GM12878 (cell line): ENCODE results near the gene MSI2. TPM values are rescaled to one million over a fixed set of nuclear protein-coding genes. Genes with fewer than 3 reads are reported as not detected.

Source experiments
- ATAC-seq: fragments of 200-7000 bp; cut with Tn5 transposase; 3 replicates; pipeline ENCODE4 v1.9.1; 2020; ENCODE audit warnings: mild to moderate bottlenecking, moderate library complexity
- BruUV-seq: library from RNA; stranded (reverse); fragments of 400-500 nt; replicated peaks from 2 replicates; lab custom pipeline; 2021; lab: Mats Ljungman, UMichigan
- CTCF ChIA-PET: fragments of 300-600 bp; sonication (Branson Sonifier 250); formaldehyde crosslinking; extraction: SDS; loops from one replicate; lab custom pipeline; 2021; ENCODE audit warnings: inconsistent platforms; lab: Yijun Ruan, JAX
- POLR2A ChIA-PET: fragments of 350-600 bp; formaldehyde crosslinking; extraction: SDS; loops from one replicate; lab custom pipeline; 2021; ENCODE audit warnings: inconsistent platforms; lab: Charles Lee
- RAD21 ChIA-PET: fragments of 300-600 bp; sonication (Branson Sonifier 250); formaldehyde crosslinking; loops from one replicate; lab custom pipeline; 2023; ENCODE audit warnings: antibody characterized with exemption; ENCODE audit not compliant: unreplicated experiment; lab: Charles Lee
- SMC1A ChIA-PET: fragments of 300-600 bp; sonication (Branson Sonifier 250); formaldehyde crosslinking; loops from one replicate; lab custom pipeline; 2023; ENCODE audit not compliant: unreplicated experiment, uncharacterized antibody; lab: Charles Lee
- DNase-seq: peaks from one replicate; pipeline ENCODE4 v3.0.0-alpha.2; 2011; ENCODE audit warnings: low read depth, low spot score
- FAIRE-seq: peaks from 3 replicates; lab custom pipeline; 2011; peaks lifted over from hg19 to GRCh38; lab: Jason Lieb, UNC
- H2AFZ ChIP-seq: 2 replicates; pipeline ENCODE4 v1.6.0; 2011; ENCODE audit warnings: low read depth, low read length, control low read depth; ENCODE audit not compliant: control insufficient read depth
- H3K27ac ChIP-seq: 2 replicates; pipeline ENCODE4 v1.5.1; 2011; ENCODE audit warnings: control low read depth; ENCODE audit not compliant: control insufficient read depth, insufficient read depth
- H3K27me3 ChIP-seq, 2 experiments: replicated peaks in 1 of 2; 2 replicates each; pipeline versions ENCODE4 v1.6.0 to v1.6.1; 2011; ENCODE audit warnings: low read length in 1 of 2; ENCODE audit not compliant: control insufficient read depth in 2 of 2, insufficient read depth in 2 of 2
- H3K36me3 ChIP-seq, 2 experiments: 2 replicates each; pipeline ENCODE4 v1.5.1; 2011; ENCODE audit warnings: low read length in 1 of 2; ENCODE audit not compliant: control insufficient read depth in 2 of 2, insufficient read depth in 2 of 2
- H3K4me1 ChIP-seq: 2 replicates; pipeline ENCODE4 v1.6.1; 2011; ENCODE audit warnings: mild to moderate bottlenecking, low read length, moderate library complexity, mixed read lengths; ENCODE audit not compliant: control insufficient read depth, insufficient read depth
- H3K4me2 ChIP-seq: 2 replicates; pipeline ENCODE4 v1.6.0; 2011; ENCODE audit warnings: control low read depth; ENCODE audit not compliant: control insufficient read depth, insufficient read depth
- H3K4me3 ChIP-seq: fragments of 200-600 bp; sonication (generic); 2 replicates; pipeline ENCODE4 v1.5.1; 2016
- H3K79me2 ChIP-seq: 2 replicates; pipeline ENCODE4 v1.6.0; 2011; ENCODE audit warnings: low read length; ENCODE audit not compliant: control insufficient read depth, insufficient read depth
- H3K9ac ChIP-seq: 2 replicates; pipeline ENCODE4 v1.8.0; 2011; ENCODE audit warnings: low read length, control low read depth, mixed read lengths; ENCODE audit not compliant: control insufficient read depth, insufficient read depth
- H3K9me3 ChIP-seq: replicated peaks from 3 replicates; pipeline ENCODE4 v1.5.1; 2011; ENCODE audit warnings: mild to moderate bottlenecking, low read length; ENCODE audit not compliant: control insufficient read depth, insufficient read depth
- H4K20me1 ChIP-seq: 2 replicates; pipeline ENCODE4 v1.6.0; 2011; ENCODE audit not compliant: control insufficient read depth, insufficient read depth
- CEBPB ChIP-seq, 2 experiments: fragments of 150-350 bp in 1 of 2; IDR thresholded peaks; 2 replicates each; pipeline ENCODE4 v1.6.1; 2012 to 2014; ENCODE audit warnings: low read depth in 2 of 2, low read length in 2 of 2, borderline replicate concordance in 1 of 2, inconsistent platforms in 1 of 2
- CHD2 ChIP-seq: IDR thresholded peaks from 2 replicates; pipeline ENCODE4 v1.6.1; 2011; ENCODE audit warnings: low read depth, low read length, improper control_type of control experiment, borderline replicate concordance
- ETV6 ChIP-seq, 2 experiments: fragments of 450-650 bp in 1 of 2; IDR thresholded peaks in 1 of 2; conservative IDR thresholded peaks in 1 of 2; 2 replicates each; pipeline ENCODE4 v1.6.1; 2014; ENCODE audit warnings: antibody characterized with exemption in 1 of 2, borderline replicate concordance in 1 of 2, low read depth in 1 of 2, mild to moderate bottlenecking in 1 of 2, moderate library complexity in 1 of 2
- FOXK2 ChIP-seq: fragments of 450-650 bp; IDR thresholded peaks from 2 replicates; pipeline ENCODE4 v1.6.1; 2017; ENCODE audit warnings: mild to moderate bottlenecking, moderate library complexity
- HDAC6 ChIP-seq: fragments of 200-600 bp; sonication (generic); IDR thresholded peaks from one replicate; pipeline ENCODE4 v1.8.0; 2017; ENCODE audit warnings: antibody characterized with exemption; ENCODE audit not compliant: unreplicated experiment
- RAD21 ChIP-seq: IDR thresholded peaks from 2 replicates; pipeline ENCODE4 v1.6.1; 2011; ENCODE audit warnings: mild to moderate bottlenecking, low read depth, low read length, moderate library complexity; ENCODE audit not compliant: insufficient read depth
- SIX5 ChIP-seq: IDR thresholded peaks from 2 replicates; pipeline ENCODE4 v1.6.1; 2011; ENCODE audit warnings: mild to moderate bottlenecking, low read depth, low read length, moderate library complexity; ENCODE audit not compliant: severe bottlenecking
- TBL1XR1 ChIP-seq: IDR thresholded peaks from 2 replicates; pipeline ENCODE4 v1.6.1; 2012; ENCODE audit warnings: low read depth, low read length, improper control_type of control experiment
- TCF12 ChIP-seq: IDR thresholded peaks from 2 replicates; pipeline ENCODE4 v1.6.1; 2011; ENCODE audit warnings: low read depth, mild to moderate bottlenecking, low read length
- TCF7 ChIP-seq: IDR thresholded peaks from 2 replicates; pipeline ENCODE4 v1.6.1; 2014; ENCODE audit warnings: antibody characterized with exemption, borderline replicate concordance
- WGBS: methylation state at CpG from one replicate; pipeline ENCODE4 v1.1.6; 2016; ENCODE audit warnings: low lambda C conversion rate; ENCODE audit not compliant: insufficient replicate concordance, insufficient coverage; ENCODE audit errors: missing lambda C conversion rate; 5-methylcytosine and 5-hydroxymethylcytosine counted together
- in situ Hi-C: fragments of 300-500 bp; cut with MboI; formaldehyde crosslinking; loops from 9 replicates; pipeline ENCODE4 v1.14.3; 2018; ENCODE audit warnings: mixed read lengths
- intact Hi-C: fragments of 100-400 bp; cut with micrococcal nuclease; formaldehyde crosslinking; loops from one replicate; pipeline ENCODE4 v1.14.2; 2022; ENCODE audit not compliant: unreplicated experiment
- polyA plus RNA-seq, 11 experiments: library from polyadenylated mRNA; depleted of rRNA in 4 of 11; unstranded in 6 of 11; stranded (reverse) in 5 of 11; fragments of >200 nt; fragmentation: Nextera tagmentation in 4 of 11; fragmentation: Illumina TruSeq in 1 of 11; extraction: Ambion mirVana in 4 of 11; extraction: Trizol in 1 of 11; gene quantifications; 1 replicate in 1 of 11; 2 replicates in 10 of 11; pipeline versions ENCODE4 v1.2.1 to v1.2.3, GENCODE V29; 2011 to 2016; ENCODE audit warnings: inconsistent platforms in 2 of 11, missing spikeins in 2 of 11, low read depth in 1 of 11
- total RNA-seq, 4 experiments: library from RNA; depleted of rRNA in 3 of 4; stranded (reverse); fragments of >200 nt in 3 of 4; fragmentation: Illumina TruSeq in 1 of 4; extraction: Trizol in 1 of 4; gene quantifications; 2 replicates each; pipeline versions ENCODE4 v1.2.1 to v1.2.3, GENCODE V29; 2013 to 2021
- TF ChIP-seq, protein P1 (sequence below), 3 experiments: IDR thresholded peaks in 2 of 3; conservative IDR thresholded peaks in 1 of 3; 2 replicates each; pipeline ENCODE4 v1.5.1; 2011; ENCODE audit warnings: low read depth in 3 of 3, low read length in 3 of 3, mild to moderate bottlenecking in 3 of 3, control low read depth in 2 of 3, moderate library complexity in 2 of 3, inconsistent platforms in 1 of 3, mixed read lengths in 1 of 3; ENCODE audit not compliant: control insufficient read depth in 2 of 3, insufficient read depth in 1 of 3; ENCODE audit errors: extremely low read depth in 1 of 3
- TF ChIP-seq, protein P2 (sequence below): fragments of 450-650 bp; IDR thresholded peaks from 2 replicates; pipeline ENCODE4 v1.6.1; 2017; ENCODE audit warnings: mild to moderate bottlenecking

The MSI2 gene
- total and polyA plus RNA-seq, 10 of the 15 experiments (the other 5 are each of a cell fraction or from before 2014, with no cell fraction given), result 6.1 to 76.1 (median 42.0) TPM

DNA sequence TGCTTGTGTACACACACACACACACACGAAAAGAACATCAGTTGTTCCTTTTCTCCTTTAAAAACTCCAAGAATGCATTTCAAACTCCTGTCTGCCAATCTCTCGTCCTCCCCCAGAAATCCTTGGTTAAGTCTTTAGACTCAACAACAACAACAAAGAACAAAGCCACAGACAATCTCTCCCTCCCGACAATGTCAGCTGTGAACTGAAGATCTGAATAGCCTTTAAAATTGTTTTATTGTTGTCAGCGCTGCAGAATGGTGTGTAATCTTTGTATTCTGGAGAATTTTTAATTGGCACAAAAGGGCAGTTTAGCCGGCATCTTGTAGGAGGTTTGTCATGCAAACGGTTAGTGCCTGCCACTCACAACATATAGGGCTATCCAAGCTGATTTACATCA is 219.5 kb downstream of the MSI2 start:
- SMC1A ChIA-PET, result interaction anchor here (1.4 to 2.5 kb wide), 2 partner anchors 11 to 233 kb away, joined by 4 to 11 read pairs; no protein-coding TSS in a partner anchor
- H2AFZ ChIP-seq, result no peak overlapping the region
- FAIRE-seq (no peak), ATAC-seq (no peak), DNase-seq (no peak)
- POLR2A ChIA-PET, result interaction anchor here (1.0 to 1.2 kb wide), 2 partner anchors 9 to 12 kb away, joined by 3 read pairs; no protein-coding TSS in a partner anchor
- H3K9me3 ChIP-seq, result no peaks in the 10 kb centered on the region
- no peak overlapping the region for H3K9ac ChIP-seq
- RAD21 ChIA-PET, result no interaction called here
- intact Hi-C loops, result no loop called here
- TF ChIP-seq RAD21 (no peak), TCF12 (no peak), CHD2 (no peak), FOXK2 (no peak), TCF7 (no peak), TBL1XR1 (no peak), ETV6 (conservative IDR thresholded peaks at IDR 0.05 in 1 of 2, IDR thresholded peaks at IDR 0.05 in 1 of 2; ENCODE audit: borderline replicate concordance in 1 of 2, low read depth in 1 of 2) (no peak), HDAC6 (no peak), SIX5 (no peak), CEBPB (IDR thresholded peaks at IDR 0.05; ENCODE audit: borderline replicate concordance in 1 of 2, low read depth in 2 of 2, low read length in 2 of 2) (no peak)
- TF ChIP-seq, protein P1, sequence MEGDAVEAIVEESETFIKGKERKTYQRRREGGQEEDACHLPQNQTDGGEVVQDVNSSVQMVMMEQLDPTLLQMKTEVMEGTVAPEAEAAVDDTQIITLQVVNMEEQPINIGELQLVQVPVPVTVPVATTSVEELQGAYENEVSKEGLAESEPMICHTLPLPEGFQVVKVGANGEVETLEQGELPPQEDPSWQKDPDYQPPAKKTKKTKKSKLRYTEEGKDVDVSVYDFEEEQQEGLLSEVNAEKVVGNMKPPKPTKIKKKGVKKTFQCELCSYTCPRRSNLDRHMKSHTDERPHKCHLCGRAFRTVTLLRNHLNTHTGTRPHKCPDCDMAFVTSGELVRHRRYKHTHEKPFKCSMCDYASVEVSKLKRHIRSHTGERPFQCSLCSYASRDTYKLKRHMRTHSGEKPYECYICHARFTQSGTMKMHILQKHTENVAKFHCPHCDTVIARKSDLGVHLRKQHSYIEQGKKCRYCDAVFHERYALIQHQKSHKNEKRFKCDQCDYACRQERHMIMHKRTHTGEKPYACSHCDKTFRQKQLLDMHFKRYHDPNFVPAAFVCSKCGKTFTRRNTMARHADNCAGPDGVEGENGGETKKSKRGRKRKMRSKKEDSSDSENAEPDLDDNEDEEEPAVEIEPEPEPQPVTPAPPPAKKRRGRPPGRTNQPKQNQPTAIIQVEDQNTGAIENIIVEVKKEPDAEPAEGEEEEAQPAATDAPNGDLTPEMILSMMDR (IDR thresholded peaks at IDR 0.05 in 2 of 3, conservative IDR thresholded peaks at IDR 0.05 in 1 of 3; ENCODE audit: control insufficient read depth in 2 of 3, extremely low read depth in 1 of 3, insufficient read depth in 1 of 3, low read depth in 3 of 3, low read length in 3 of 3), result no peak
- TF ChIP-seq, protein P2, sequence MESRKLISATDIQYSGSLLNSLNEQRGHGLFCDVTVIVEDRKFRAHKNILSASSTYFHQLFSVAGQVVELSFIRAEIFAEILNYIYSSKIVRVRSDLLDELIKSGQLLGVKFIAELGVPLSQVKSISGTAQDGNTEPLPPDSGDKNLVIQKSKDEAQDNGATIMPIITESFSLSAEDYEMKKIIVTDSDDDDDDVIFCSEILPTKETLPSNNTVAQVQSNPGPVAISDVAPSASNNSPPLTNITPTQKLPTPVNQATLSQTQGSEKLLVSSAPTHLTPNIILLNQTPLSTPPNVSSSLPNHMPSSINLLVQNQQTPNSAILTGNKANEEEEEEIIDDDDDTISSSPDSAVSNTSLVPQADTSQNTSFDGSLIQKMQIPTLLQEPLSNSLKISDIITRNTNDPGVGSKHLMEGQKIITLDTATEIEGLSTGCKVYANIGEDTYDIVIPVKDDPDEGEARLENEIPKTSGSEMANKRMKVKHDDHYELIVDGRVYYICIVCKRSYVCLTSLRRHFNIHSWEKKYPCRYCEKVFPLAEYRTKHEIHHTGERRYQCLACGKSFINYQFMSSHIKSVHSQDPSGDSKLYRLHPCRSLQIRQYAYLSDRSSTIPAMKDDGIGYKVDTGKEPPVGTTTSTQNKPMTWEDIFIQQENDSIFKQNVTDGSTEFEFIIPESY, result no peak
- in situ Hi-C loops, result no loop called here
- H3K27me3 ChIP-seq, result no peaks in the 10 kb centered on the region
- CTCF ChIA-PET, result interaction anchor here (1.7 kb wide), 1 partner anchor 232 kb away, joined by 7 read pairs; no protein-coding TSS in a partner anchor
- no peak overlapping the region for H3K4me2 ChIP-seq
- H4K20me1 ChIP-seq, result no peaks in the 10 kb centered on the region
- H3K27ac ChIP-seq, result no peak overlapping the region
- 97% methylated on average over 6 of the region's 6 CpGs for WGBS
- BruUV-seq, result no TSS peak
- H3K4me3 ChIP-seq, result no peak overlapping the region
- peaks cover 0 to 6% of the 10 kb centered on the region in 2 experiments; a peak in 2 of 4 replicates for H3K36me3 ChIP-seq
- H3K79me2 ChIP-seq, result peaks cover 1% of the 10 kb centered on the region; the same call in 1 of the 2 replicates
- H3K4me1 ChIP-seq, result peaks cover 3% of the 10 kb centered on the region; the same call in 1 of the 2 replicates
